ENCODE measurements around the gene SOBP.
"Not testable (repeated sequence)": the region's sequence is repeated elsewhere in the genome, so short reads cannot be mapped to it uniquely, and the experiment has no call there.

SOBP gene

GRCh38 chr6:107488875-107489635, 862 bp upstream of the SOBP start:
- peak; percentile 10 to 31 for DNase-seq

GRCh38 chr6:107490566-107491137, 735 bp downstream of the SOBP start:
- DNase-seq: no peak

GRCh38 chr6:107491138-107491609, 1.3 kb downstream of the SOBP start:
- DNase-seq: no peak

GRCh38 chr6:107491760-107492660, 2.1 kb downstream of the SOBP start:
- DNase-seq: no peak

- peak; percentile 14 to 42 for DNase-seq
Measured at GRCh38 chr6:107493158-107494057, 3.5 kb downstream of the SOBP start.

GRCh38 chr6:107495196-107495643, 5.3 kb downstream of the SOBP start:
- no peak for DNase-seq

- no peak for DNase-seq
Measured at GRCh38 chr6:107495971-107496370, 6.1 kb downstream of the SOBP start.

GRCh38 chr6:107496892-107497684, 7.2 kb downstream of the SOBP start:
- no peak for DNase-seq

- no peak for DNase-seq
Measured at GRCh38 chr6:107504270-107505026, 14.5 kb downstream of the SOBP start.

GRCh38 chr6:107506145-107506544, 16.2 kb downstream of the SOBP start:
- DNase-seq: no peak

GRCh38 chr6:107509506-107509905, 19.6 kb downstream of the SOBP start:
- DNase-seq: no peak

GRCh38 chr6:107510108-107510507, 20.2 kb downstream of the SOBP start:
- DNase-seq: no peak

GRCh38 chr6:107511511-107511993, 21.6 kb downstream of the SOBP start:
- DNase-seq: no peak

GRCh38 chr6:107513214-107513613, 23.3 kb downstream of the SOBP start:
- no peak for DNase-seq

GRCh38 chr6:107515955-107516354, 26.0 kb downstream of the SOBP start:
- no peak for DNase-seq

GRCh38 chr6:107517274-107517673, 27.4 kb downstream of the SOBP start:
- DNase-seq: no peak

- DNase-seq: not testable (repeated sequence)
Measured at GRCh38 chr6:107519224-107519623, 29.3 kb downstream of the SOBP start.

- not testable (repeated sequence) for DNase-seq
Measured at GRCh38 chr6:107520706-107521105, 30.8 kb downstream of the SOBP start.

- DNase-seq: no peak
Measured at GRCh38 chr6:107523054-107523791, 33.3 kb downstream of the SOBP start.

GRCh38 chr6:107523794-107524193, 33.9 kb downstream of the SOBP start:
- DNase-seq: no peak
